K562 (cell line): ENCODE results near the gene TARS2. TPM values are rescaled to one million over a fixed set of nuclear protein-coding genes. Genes with fewer than 3 reads are reported as not detected.

Experiments used
- ETV6 ChIP-seq, 3 experiments: fragments of 150-350 bp in 1 of 3; sonication (generic) in 1 of 3; formaldehyde crosslinking in 1 of 3; IDR thresholded peaks; 2 replicates each; pipeline versions ENCODE4 v1.6.1 to v1.8.0; 2014 to 2022; ENCODE audit warnings: borderline replicate concordance in 2 of 3, low read depth in 2 of 3, antibody characterized with exemption in 1 of 3, low read length in 1 of 3, mild to moderate bottlenecking in 1 of 3, missing genetic modification reagents in 1 of 3
- HSF4 ChIP-seq: fragments of 250-450 bp; sonication (Bioruptor Pico); IDR thresholded peaks from 2 replicates; pipeline ENCODE4 v2.1.2; 2022; ENCODE audit warnings: mild to moderate bottlenecking, moderate library complexity, borderline replicate concordance
- MTA1 ChIP-seq: fragments of 450-650 bp; IDR thresholded peaks from 2 replicates; pipeline ENCODE4 v1.6.1; 2017; ENCODE audit warnings: borderline replicate concordance
- MYNN ChIP-seq, 2 experiments: sonication (generic); formaldehyde crosslinking in 1 of 2; IDR thresholded peaks; 2 replicates each; pipeline versions ENCODE4 v1.5.0 to v1.6.1; 2016 to 2020; ENCODE audit warnings: antibody characterized with exemption in 1 of 2, missing genetic modification reagents in 1 of 2
- NCOA4 ChIP-seq: fragments of 450-650 bp; IDR thresholded peaks from 2 replicates; pipeline ENCODE4 v1.6.1; 2018; ENCODE audit warnings: mild to moderate bottlenecking; ENCODE audit not compliant: partially characterized antibody
- NR4A1 ChIP-seq, 2 experiments: fragments of 250-450 bp in 1 of 2; fragments of 450-650 bp in 1 of 2; sonication (Bioruptor Pico) in 1 of 2; IDR thresholded peaks; 2 replicates each; pipeline versions ENCODE4 v1.4.0 to v1.6.1; 2016 to 2020; ENCODE audit warnings: mild to moderate bottlenecking in 2 of 2, missing compliant biosample characterization in 1 of 2, missing genetic modification characterization in 1 of 2, moderate library complexity in 1 of 2
- PML ChIP-seq: IDR thresholded peaks from 2 replicates; pipeline ENCODE4 v1.6.1; 2012; ENCODE audit warnings: low read length, inconsistent platforms
- POLR2AphosphoS5 ChIP-seq: IDR thresholded peaks from 2 replicates; pipeline ENCODE4 v1.6.1; 2011; ENCODE audit warnings: mild to moderate bottlenecking, low read depth, low read length, moderate library complexity; ENCODE audit not compliant: control insufficient read depth, insufficient read depth
- PREB ChIP-seq: sonication (generic); formaldehyde crosslinking; IDR thresholded peaks from 2 replicates; pipeline ENCODE4 v1.8.1; 2023; ENCODE audit warnings: mild to moderate bottlenecking, missing genetic modification reagents
- TEAD2 ChIP-seq: fragments of 450-650 bp; IDR thresholded peaks from 2 replicates; pipeline ENCODE4 v1.6.1; 2016; ENCODE audit warnings: missing genetic modification characterization, control low read depth, missing compliant biosample characterization
- TFAP4 ChIP-seq: sonication (generic); formaldehyde crosslinking; IDR thresholded peaks from 2 replicates; pipeline ENCODE4 v1.8.0; 2022; ENCODE audit warnings: missing genetic modification reagents, mild to moderate bottlenecking, moderate library complexity, borderline replicate concordance
- TRIM28 ChIP-seq: fragments of 450-650 bp; IDR thresholded peaks from 2 replicates; pipeline ENCODE4 v1.6.1; 2017
- ZBTB34 ChIP-seq: fragments of 250-450 bp; sonication (Bioruptor Pico); IDR thresholded peaks from 2 replicates; pipeline ENCODE4 v1.8.0; 2021; ENCODE audit warnings: mild to moderate bottlenecking, moderate library complexity
- ZNF395 ChIP-seq: fragments of 200-800 bp; sonication (Bioruptor generic); IDR thresholded peaks from 2 replicates; pipeline ENCODE4 v1.6.1; 2017; ENCODE audit warnings: missing genetic modification characterization, missing compliant biosample characterization
- ZNF398 ChIP-seq: fragments of 250-450 bp; sonication (Bioruptor Pico); IDR thresholded peaks from 2 replicates; pipeline ENCODE4 v1.8.0; 2021; ENCODE audit warnings: moderate library complexity, mild to moderate bottlenecking, inconsistent platforms
- ZNF408 ChIP-seq: fragments of 250-450 bp; sonication (Bioruptor Pico); IDR thresholded peaks from 2 replicates; pipeline ENCODE4 v1.4.0; 2020; ENCODE audit warnings: low read depth, mild to moderate bottlenecking, moderate library complexity
- ZNF436 ChIP-seq: fragments of 250-450, 450-650 bp; sonication (Bioruptor Pico); formaldehyde crosslinking; IDR thresholded peaks from 2 replicates; pipeline ENCODE4 v1.7.0; 2020; ENCODE audit warnings: mild to moderate bottlenecking
- ZNF764 ChIP-seq: fragments of 250-450 bp; sonication (Bioruptor Pico); IDR thresholded peaks from 2 replicates; pipeline ENCODE4 v1.4.0; 2020; ENCODE audit warnings: low read depth, mild to moderate bottlenecking, moderate library complexity
- polyA plus RNA-seq, 8 experiments: library from polyadenylated mRNA; depleted of rRNA in 4 of 8; stranded (reverse) in 5 of 8; unstranded in 3 of 8; fragments of >200 nt; fragmentation: Nextera tagmentation in 2 of 8; fragmentation: Illumina TruSeq in 1 of 8; extraction: Ambion mirVana in 2 of 8; extraction: Trizol in 1 of 8; gene quantifications; 2 replicates each; pipeline versions ENCODE4 v1.2.1 to v1.2.3, GENCODE V29; 2011 to 2014; ENCODE audit warnings: inconsistent platforms in 1 of 8, missing spikeins in 1 of 8
- total RNA-seq, 7 experiments: library from RNA; depleted of rRNA in 6 of 7; stranded (reverse); fragments of >200 nt in 6 of 7; fragmentation: Illumina TruSeq in 2 of 7; extraction: Trizol in 2 of 7; gene quantifications; 2 replicates each; pipeline versions ENCODE4 v1.2.1 to v1.2.3, GENCODE V29; 2011 to 2021; ENCODE audit warnings: low replicate concordance in 1 of 7

The TARS2 gene
- total and polyA plus RNA-seq, 9 of the 15 experiments (the other 6 are each of a cell fraction or from before 2014, with no cell fraction given) = 17.0 to 64.2 (median 39.4) TPM

- TF ChIP-seq TFAP4 (peak; percentile 96), NCOA4 (no peak), ZBTB34 (no peak), ZNF764 (CRISPR knock-in tag) (peak; percentile 76; the same call in 1 of the 2 replicates), ZNF408 (CRISPR knock-in tag) (no peak), ETV6 (IDR thresholded peaks at IDR 0.05; ENCODE audit: borderline replicate concordance in 1 of 2, low read depth in 2 of 2, low read length in 1 of 2) (0 out of 4 replicates have a peak, but pooled peaks of 1 of the 2 experiments have one; percentile 32), ETV6 (CRISPR knock-in tag; IDR thresholded peaks at IDR 0.05; ENCODE audit: borderline replicate concordance) (no peak), NR4A1 (CRISPR knock-in tag; IDR thresholded peaks at IDR 0.05) (no peak), NR4A1 (tag; IDR thresholded peaks at IDR 0.05) (0 out of 2 replicates have a peak, but pooled peaks have one; percentile 38), HSF4 (CRISPR knock-in tag) (no peak), ZNF398 (CRISPR knock-in tag) (no peak), MTA1 (no peak; the same call in 1 of the 2 replicates), TRIM28 (peak; percentile 66; the same call in 1 of the 2 replicates), PML (peak; percentile 83), POLR2AphosphoS5 (peak; percentile 86), MYNN (IDR thresholded peaks at IDR 0.05) (peak; percentile 73; the same call in 1 of the 2 replicates), MYNN (CRISPR knock-in tag; IDR thresholded peaks at IDR 0.05) (no peak), PREB (CRISPR knock-in tag) (no peak), TEAD2 (tag) (peak; percentile 10; the same call in 1 of the 2 replicates), ZNF395 (CRISPR knock-in tag) (peak; percentile 68; the same call in 1 of the 2 replicates), ZNF436 (CRISPR knock-in tag) (no peak)
Observed at GRCh38 chr1:150486966-150487762, at the start of gene TARS2 (continued).
